Activated B cell treated with CpG ODN at 0.5 μM for 24 hours (primary cell): ENCODE results near the gene ORC4. TPM values are rescaled to one million over a fixed set of nuclear protein-coding genes. Genes with fewer than 3 reads are reported as not detected.

Experiments used
- ATAC-seq: fragments of 200-7000 bp; cut with Tn5 transposase; one replicate; pipeline ENCODE4 v1.10.0; 2021; ENCODE audit warnings: low read depth, mild to moderate bottlenecking, moderate library complexity
- CTCF ChIA-PET: fragments of 350-600 bp; sonication (Branson Sonifier 250); formaldehyde crosslinking; loops from one replicate; lab custom pipeline; 2021; ENCODE audit warnings: antibody characterized with exemption; lab: Charles Lee
- POLR2A ChIA-PET: fragments of 350-600 bp; sonication (Branson Sonifier 250); formaldehyde crosslinking; loops from one replicate; lab custom pipeline; 2021; ENCODE audit warnings: antibody characterized with exemption; lab: Charles Lee
- DNase-seq: peaks from one replicate; pipeline ENCODE4 v3.0.0; 2022
- H3K27ac Mint-ChIP-seq: one replicate; pipeline ENCODE4 v1.8.0; 2020; ENCODE audit warnings: mixed read lengths
- H3K27me3 Mint-ChIP-seq: one replicate; pipeline ENCODE4 v1.8.0; 2021; ENCODE audit warnings: mixed read lengths
- H3K36me3 Mint-ChIP-seq: one replicate; pipeline ENCODE4 v1.8.0; 2021; ENCODE audit warnings: low read depth, mixed read lengths
- H3K4me1 Mint-ChIP-seq: one replicate; pipeline ENCODE4 v1.8.0; 2021; ENCODE audit warnings: mixed read lengths
- H3K4me3 Mint-ChIP-seq: one replicate; pipeline ENCODE4 v1.8.0; 2020; ENCODE audit warnings: mild to moderate bottlenecking, mixed read lengths
- H3K9me3 Mint-ChIP-seq: one replicate; pipeline ENCODE4 v1.8.0; 2020; ENCODE audit warnings: mixed read lengths
- intact Hi-C: fragments of 100-400 bp; cut with micrococcal nuclease; formaldehyde crosslinking; loops from one replicate; pipeline ENCODE4 v1.15.1; 2024
- total RNA-seq: library from RNA; stranded (reverse); gene quantifications from 2 replicates; pipeline ENCODE4 v1.2.3, GENCODE V29; 2022
- TF ChIP-seq, protein P1 (sequence below): fragments of 200-600 bp; IDR thresholded peaks from one replicate; pipeline ENCODE4 v1.8.0; 2022; ENCODE audit warnings: antibody characterized with exemption, mild to moderate bottlenecking

The ORC4 gene
- total RNA-seq, 1 donor from 2014 or later = 30.7 TPM

DNA sequence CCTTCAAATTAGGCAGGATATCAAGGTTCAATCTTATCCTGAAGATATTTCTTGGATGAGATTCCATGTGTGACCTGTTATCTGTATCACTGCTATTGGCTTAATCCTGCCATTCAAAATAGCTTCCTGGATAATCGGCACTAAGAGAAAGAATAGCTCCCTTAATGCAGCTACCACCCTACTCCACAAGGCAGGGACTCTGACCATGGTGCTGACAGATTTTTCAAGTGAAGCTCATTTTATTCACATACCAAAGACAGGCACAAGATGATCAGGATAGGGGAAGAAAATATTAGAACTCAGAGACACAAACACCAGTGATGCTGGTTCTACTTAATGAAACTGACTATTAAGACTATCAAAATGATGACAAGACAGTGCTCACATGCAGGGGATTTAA, 74.9 kb downstream of the ORC4 start:
- no peak overlapping the region for H3K4me3 Mint-ChIP-seq
- intact Hi-C loops = no loop called here
- H3K9me3 Mint-ChIP-seq = no peaks in the 10 kb centered on the region
- TF ChIP-seq, protein P1, sequence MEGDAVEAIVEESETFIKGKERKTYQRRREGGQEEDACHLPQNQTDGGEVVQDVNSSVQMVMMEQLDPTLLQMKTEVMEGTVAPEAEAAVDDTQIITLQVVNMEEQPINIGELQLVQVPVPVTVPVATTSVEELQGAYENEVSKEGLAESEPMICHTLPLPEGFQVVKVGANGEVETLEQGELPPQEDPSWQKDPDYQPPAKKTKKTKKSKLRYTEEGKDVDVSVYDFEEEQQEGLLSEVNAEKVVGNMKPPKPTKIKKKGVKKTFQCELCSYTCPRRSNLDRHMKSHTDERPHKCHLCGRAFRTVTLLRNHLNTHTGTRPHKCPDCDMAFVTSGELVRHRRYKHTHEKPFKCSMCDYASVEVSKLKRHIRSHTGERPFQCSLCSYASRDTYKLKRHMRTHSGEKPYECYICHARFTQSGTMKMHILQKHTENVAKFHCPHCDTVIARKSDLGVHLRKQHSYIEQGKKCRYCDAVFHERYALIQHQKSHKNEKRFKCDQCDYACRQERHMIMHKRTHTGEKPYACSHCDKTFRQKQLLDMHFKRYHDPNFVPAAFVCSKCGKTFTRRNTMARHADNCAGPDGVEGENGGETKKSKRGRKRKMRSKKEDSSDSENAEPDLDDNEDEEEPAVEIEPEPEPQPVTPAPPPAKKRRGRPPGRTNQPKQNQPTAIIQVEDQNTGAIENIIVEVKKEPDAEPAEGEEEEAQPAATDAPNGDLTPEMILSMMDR = no peak
- ATAC-seq = no peak
- no peak overlapping the region for H3K27ac Mint-ChIP-seq
- no peaks in the 10 kb centered on the region for H3K27me3 Mint-ChIP-seq
- no peaks in the 10 kb centered on the region for H3K4me1 Mint-ChIP-seq
- H3K36me3 Mint-ChIP-seq = peaks cover 54% of the 10 kb centered on the region
- DNase-seq = no peak
- ChIA-PET CTCF (interaction anchor here (0.7 to 1.4 kb wide), 2 partner anchors 305 to 563 kb away, joined by 3 to 4 read pairs; no protein-coding TSS in a partner anchor), POLR2A (no interaction called here)

DNA sequence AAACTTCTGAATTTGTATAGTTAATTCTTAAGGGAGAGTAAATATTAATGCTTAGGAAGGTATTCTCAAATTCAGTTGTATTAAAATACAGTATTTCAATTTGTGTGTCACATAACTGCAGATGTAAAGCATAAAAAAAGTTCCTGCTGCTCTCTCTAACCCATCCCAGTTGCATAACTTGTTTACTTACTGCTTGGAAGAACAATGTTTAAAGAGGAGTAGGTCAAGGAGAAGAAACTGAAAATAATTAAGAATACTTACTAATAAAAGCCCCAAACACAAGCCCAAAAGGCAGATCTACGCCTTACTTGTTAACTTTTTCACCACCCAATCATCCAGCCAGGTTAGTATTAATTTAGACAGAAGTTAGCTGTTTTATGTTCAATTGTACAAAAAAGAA, 81.2 kb downstream of the ORC4 start:
- H3K27me3 Mint-ChIP-seq = no peaks in the 10 kb centered on the region
- H3K27ac Mint-ChIP-seq = no peak overlapping the region
- no peak overlapping the region for H3K4me3 Mint-ChIP-seq
- intact Hi-C loops = no loop called here
- ChIA-PET POLR2A (no interaction called here), CTCF (interaction anchor here (0.6 to 1.0 kb wide), 2 partner anchors 103 to 588 kb away, joined by 3 to 4 read pairs; no protein-coding TSS in a partner anchor)
- TF ChIP-seq, protein P1 = no peak
- no peaks in the 10 kb centered on the region for H3K4me1 Mint-ChIP-seq
- DNase-seq = no peak
- ATAC-seq = no peak
- no peaks in the 10 kb centered on the region for H3K9me3 Mint-ChIP-seq
- peaks cover 66% of the 10 kb centered on the region for H3K36me3 Mint-ChIP-seq

DNA sequence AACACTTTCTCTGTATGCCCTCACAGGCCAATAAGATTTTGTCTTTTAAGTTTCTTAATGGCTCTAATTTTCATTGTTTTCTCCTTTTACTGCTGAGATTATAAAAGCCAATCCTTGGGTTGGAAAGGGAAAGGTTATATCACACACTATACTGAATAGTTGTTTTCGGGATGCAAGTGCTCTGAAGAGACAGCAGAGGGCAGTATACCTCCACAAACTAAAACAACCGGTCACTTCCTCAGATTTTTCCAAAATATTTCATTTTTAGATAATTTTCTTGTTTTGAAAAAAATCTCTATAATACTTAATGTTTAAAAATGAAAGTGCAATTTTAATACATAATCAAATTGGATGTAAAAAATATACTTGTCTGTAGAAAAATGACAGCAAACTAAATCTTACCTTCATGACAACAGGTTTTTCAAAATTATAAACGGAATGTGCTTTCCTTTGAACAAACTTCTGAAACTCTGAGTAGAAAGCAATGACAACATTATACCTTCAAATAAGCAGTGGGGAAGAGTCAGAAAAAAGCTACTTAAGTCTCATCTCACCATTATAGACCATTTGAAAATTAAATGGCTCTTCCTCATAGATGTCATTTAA, 82.7 kb downstream of the ORC4 start:
- Mint-ChIP-seq H3K27ac (no peak overlapping the region), H3K4me1 (no peaks in the 10 kb centered on the region), H3K9me3 (no peaks in the 10 kb centered on the region), H3K36me3 (peaks cover 63% of the 10 kb centered on the region), H3K4me3 (no peak overlapping the region), H3K27me3 (no peaks in the 10 kb centered on the region)
- TF ChIP-seq, protein P1 = peak; percentile 95
- DNase-seq (no peak), ATAC-seq (peak; percentile 37)
- ChIA-PET CTCF (interaction anchor here (0.9 to 3.6 kb wide), 3 partner anchors 572 to 1623 kb away, joined by 4 to 15 read pairs (median 9); no protein-coding TSS in a partner anchor), POLR2A (interaction anchor here (0.5 kb wide), 1 partner anchor 83 kb away, joined by 3 read pairs; the partner anchor contains the start of genes MBD5 and ORC4)
- intact Hi-C loops = loop anchor here (1.0 kb wide), 4 partner anchors 263 to 1622 kb away; no protein-coding TSS in a partner anchor

DNA sequence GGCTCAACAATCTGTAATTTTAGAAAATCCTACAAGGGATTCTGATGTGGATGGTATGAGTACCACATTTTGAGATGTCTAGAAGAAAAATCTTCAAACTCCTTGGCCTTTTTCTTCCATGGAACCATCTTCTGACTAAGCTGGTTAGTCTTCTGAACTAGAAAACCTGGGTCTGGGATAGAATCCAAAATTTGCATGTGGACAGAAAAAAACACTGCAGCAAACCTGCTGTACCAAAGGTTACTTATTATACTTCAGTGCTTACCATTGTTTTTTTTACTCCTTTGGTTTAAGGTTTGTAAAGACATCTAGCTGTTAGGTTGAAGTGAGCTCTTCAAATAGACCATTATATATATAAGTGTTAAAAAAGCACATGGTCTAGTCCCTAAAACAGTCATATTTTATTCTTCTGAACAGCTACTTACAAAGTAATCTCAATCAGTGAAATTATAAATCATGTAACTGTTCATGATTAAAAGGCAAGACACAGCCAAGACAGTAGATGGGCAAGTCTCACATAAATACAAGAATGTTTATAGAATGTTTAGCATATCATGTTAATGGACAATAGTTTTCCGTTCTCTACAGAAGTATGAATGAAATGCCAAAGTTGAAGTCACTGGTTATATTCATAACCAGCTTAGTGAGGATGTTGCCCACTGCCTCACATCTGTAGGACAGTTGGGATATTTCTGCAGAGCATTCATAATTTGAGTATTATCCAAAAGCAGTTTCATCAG, 85.5 kb downstream of the ORC4 start:
- TF ChIP-seq, protein P1 = no peak
- ATAC-seq (no peak), DNase-seq (no peak)
- Mint-ChIP-seq H3K36me3 (peaks cover 49% of the 10 kb centered on the region), H3K4me1 (no peaks in the 10 kb centered on the region), H3K9me3 (no peaks in the 10 kb centered on the region), H3K27ac (no peak overlapping the region), H3K4me3 (no peak overlapping the region), H3K27me3 (no peaks in the 10 kb centered on the region)
- ChIA-PET POLR2A (no interaction called here), CTCF (interaction anchor here (0.7 to 3.6 kb wide), 5 partner anchors 10 to 1055 kb away, joined by 4 to 15 read pairs (median 5); no protein-coding TSS in a partner anchor)
- intact Hi-C loops = no loop called here

DNA sequence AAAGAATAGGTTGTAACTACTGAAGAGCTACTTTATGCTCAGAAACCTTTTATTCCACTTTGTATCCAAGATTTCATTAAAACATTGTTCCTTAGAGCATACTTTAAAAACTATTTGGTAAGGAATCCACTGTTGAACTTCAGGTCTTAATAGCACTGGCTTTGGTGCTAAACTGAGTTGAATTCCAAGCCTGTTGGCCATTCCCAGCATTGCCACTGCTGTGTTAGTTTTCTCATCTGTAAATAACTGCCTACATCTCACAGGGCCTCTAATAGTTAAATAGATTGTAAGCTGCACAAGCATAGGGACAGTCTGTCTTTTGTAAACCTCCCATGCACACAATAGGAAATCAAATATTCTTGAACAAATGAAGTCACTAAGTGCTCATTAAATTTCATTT, 86.6 kb downstream of the ORC4 start:
- Mint-ChIP-seq H3K9me3 (no peaks in the 10 kb centered on the region), H3K27me3 (no peaks in the 10 kb centered on the region), H3K4me3 (no peak overlapping the region), H3K36me3 (peaks cover 48% of the 10 kb centered on the region), H3K27ac (no peak overlapping the region), H3K4me1 (no peaks in the 10 kb centered on the region)
- DNase-seq (no peak), ATAC-seq (no peak)
- POLR2A ChIA-PET = no interaction called here
- CTCF ChIA-PET = interaction anchor here (0.6 to 0.9 kb wide), 2 partner anchors 97 to 852 kb away, joined by 3 to 4 read pairs; no protein-coding TSS in a partner anchor
- TF ChIP-seq, protein P1 = no peak
- intact Hi-C loops = no loop called here
